ENCODE data around the gene IGFBP2. TPM values are rescaled to one million over a fixed set of nuclear protein-coding genes. Genes with fewer than 3 reads are reported as not detected.

The IGFBP2 gene
- total and polyA plus RNA-seq, 2 of the 8 experiments (the other 6 are each of a cell fraction or from before 2014, with no cell fraction given), result 326 to 782 TPM

GRCh38 chr2:216685327-216685875 lies 52.2 kb downstream of the IGFBP2 start:
- Histone ChIP-seq H3K23me2 (ENCODE audit: low read depth, low read length) (no peaks in the 10 kb centered on the region), H3K14ac (ENCODE audit: insufficient read length) (no peak overlapping the region), H3K4me2 (ENCODE audit: insufficient read depth in 1 of 2, low read depth in 2 of 2, low read length in 2 of 2) (no peak overlapping the region), H3K27me3 (replicated peaks in 1 of 4; ENCODE audit: control insufficient read depth in 3 of 4, extremely low read depth in 1 of 4, insufficient read depth in 3 of 4, low read length in 3 of 4) (peaks cover 0 to 5% (median 0%) of the 10 kb centered on the region in 4 experiments; a peak in 1 of 7 replicates), H2AFZ (ENCODE audit: low read length) (no peak overlapping the region), H4K8ac (ENCODE audit: extremely low read depth, insufficient read depth, low read length) (no peak overlapping the region), H3K79me2 (ENCODE audit: control insufficient read depth in 1 of 2, insufficient read depth in 2 of 2, low read length in 2 of 2) (no peaks in the 10 kb centered on the region), H3K4me1 (replicated peaks in 1 of 4; ENCODE audit: control insufficient read depth in 3 of 4, insufficient read depth in 4 of 4, low read length in 3 of 4) (peaks cover 5 to 12% (median 8%) of the 10 kb centered on the region in 4 experiments; a peak in 6 of 7 replicates), H3K56ac (replicated peaks; ENCODE audit: insufficient read length, low read depth, low read length) (no peak overlapping the region), H3K18ac (ENCODE audit: extremely low read depth, low read length) (no peak overlapping the region), H3K36me3 (ENCODE audit: control insufficient read depth in 2 of 4, insufficient read depth in 4 of 4, low read length in 3 of 4) (no peaks in the 10 kb centered on the region), H3K4ac (replicated peaks; ENCODE audit: insufficient read length, low read depth, low read length) (no peak overlapping the region), H2BK20ac (ENCODE audit: low read length) (no peak overlapping the region), H4K91ac (replicated peaks; ENCODE audit: insufficient read length, low read length) (no peak overlapping the region), H3K4me3 (ENCODE audit: extremely low read depth in 1 of 4, insufficient read depth in 2 of 4, low read depth in 3 of 4, low read length in 4 of 4) (no peak overlapping the region), H2AK5ac (ENCODE audit: low read depth, low read length) (no peak overlapping the region; the same call in 1 of the 2 replicates), H3K23ac (ENCODE audit: insufficient read length) (no peak overlapping the region), H3K9me3 (ENCODE audit: insufficient read depth in 2 of 2, low read depth in 1 of 2, low read length in 1 of 2) (no peaks in the 10 kb centered on the region), H2BK5ac (ENCODE audit: low read depth, low read length) (no peak overlapping the region), H4K5ac (ENCODE audit: insufficient read length, low read depth, low read length) (no peak overlapping the region), H3K9ac (replicated peaks in 1 of 4; ENCODE audit: extremely low read depth in 1 of 4, low read depth in 3 of 4, low read length in 3 of 4) (no peak overlapping the region), H3K79me1 (ENCODE audit: low read depth, low read length) (no peaks in the 10 kb centered on the region), H4K20me1 (replicated peaks in 1 of 2; ENCODE audit: control insufficient read depth in 1 of 2, insufficient read depth in 2 of 2, low read length in 2 of 2) (no peaks in the 10 kb centered on the region), H2BK120ac (replicated peaks; ENCODE audit: low read depth, low read length) (no peak overlapping the region), H2BK15ac (ENCODE audit: low read length) (0 out of 2 replicates have a peak overlapping the region, but pooled peaks have one; percentile 68), H2BK12ac (ENCODE audit: low read depth, low read length) (no peak overlapping the region), H3K27ac (ENCODE audit: low read depth, low read length) (no peak overlapping the region)
- no peak for DNase-seq (ENCODE audit: low read depth in 1 of 2, low spot score in 2 of 2)
- CTCF ChIA-PET (ENCODE audit: partially characterized antibody), result interaction anchor here (0.6 to 5.0 kb wide), 14 partner anchors 10 to 1029 kb away, joined by 3 to 41 read pairs (median 5); partner anchors contain the start of gene IGFBP5
- 83% methylated on average over 5 of the region's 5 CpGs; no CpG with 5 or more reads in 1 of the 2 experiments for WGBS, 2 experiments (ENCODE audit: extremely low coverage in 1 of 2, insufficient coverage in 1 of 2, insufficient read length in 1 of 2, insufficient replicate concordance in 2 of 2, low coverage in 1 of 2, low lambda C conversion rate in 2 of 2, missing lambda C conversion rate in 1 of 2)
- POLR2A ChIA-PET (ENCODE audit: partially characterized antibody), result interaction anchor here (1.6 kb wide), 1 partner anchor 20 kb away, joined by 5 read pairs; no protein-coding TSS in a partner anchor
- FAIRE-seq, result no peak
- TF ChIP-seq E2F6 (IDR thresholded peaks at IDR 0.05) (no peak), POU5F1 (IDR thresholded peaks at IDR 0.05; ENCODE audit: low read depth, low read length) (no peak), TCF12 (IDR thresholded peaks at IDR 0.05; ENCODE audit: low read depth, low read length) (no peak), CBX5 (IDR thresholded peaks at IDR 0.05; ENCODE audit: low read depth, low read length) (no peak), RBBP5 (IDR thresholded peaks at IDR 0.05; ENCODE audit: borderline replicate concordance, low read depth, low read length) (no peak), POLR2AphosphoS5 (IDR thresholded peaks at IDR 0.05; ENCODE audit: low read depth, low read length) (no peak), SIRT6 (IDR thresholded peaks at IDR 0.05; ENCODE audit: low read length) (no peak), SIN3A (conservative IDR thresholded peaks at IDR 0.05 in 1 of 2, IDR thresholded peaks at IDR 0.05 in 1 of 2; ENCODE audit: low read depth in 1 of 2, low read length in 2 of 2) (no peak), RNF2 (IDR thresholded peaks at IDR 0.05; ENCODE audit: borderline replicate concordance, low read depth, low read length, missing control alignments, poor library complexity, severe bottlenecking) (no peak), USF2 (IDR thresholded peaks at IDR 0.05; ENCODE audit: low read length) (no peak)

Data from H1 (cell line).